GM19397 (cell line): ENCODE results near the gene NAV2.

Source experiments
- ATAC-seq: cut with Tn5 transposase; IDR thresholded peaks from one replicate; pipeline ENCODE4 v1.9.1; 2021; ENCODE audit warnings: mild to moderate bottlenecking, moderate library complexity; ENCODE audit not compliant: unreplicated experiment

The NAV2 gene

GRCh38 chr11:19739872-19740271, 27.2 kb downstream of the NAV2 start:
- no peak for ATAC-seq

DNA sequence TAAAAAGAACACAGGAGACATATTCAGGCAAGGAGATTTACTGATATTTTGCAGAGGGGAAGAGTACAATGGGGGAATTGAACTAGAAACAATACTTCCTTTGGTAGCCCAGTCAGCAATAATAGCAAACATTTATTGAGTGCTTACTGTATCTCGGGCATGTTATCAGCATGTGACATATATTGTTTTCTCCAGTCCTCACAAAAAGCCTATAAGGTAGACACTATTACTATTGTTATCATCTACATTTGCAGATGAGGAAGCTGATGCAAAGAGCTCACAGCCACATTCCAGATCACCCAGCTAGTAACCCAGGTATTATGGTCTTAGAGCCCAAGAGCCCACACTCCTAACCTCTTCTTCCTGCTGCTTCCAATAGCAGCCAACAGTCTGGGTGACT, 27.9 kb downstream of the NAV2 start:
- no peak for ATAC-seq

DNA sequence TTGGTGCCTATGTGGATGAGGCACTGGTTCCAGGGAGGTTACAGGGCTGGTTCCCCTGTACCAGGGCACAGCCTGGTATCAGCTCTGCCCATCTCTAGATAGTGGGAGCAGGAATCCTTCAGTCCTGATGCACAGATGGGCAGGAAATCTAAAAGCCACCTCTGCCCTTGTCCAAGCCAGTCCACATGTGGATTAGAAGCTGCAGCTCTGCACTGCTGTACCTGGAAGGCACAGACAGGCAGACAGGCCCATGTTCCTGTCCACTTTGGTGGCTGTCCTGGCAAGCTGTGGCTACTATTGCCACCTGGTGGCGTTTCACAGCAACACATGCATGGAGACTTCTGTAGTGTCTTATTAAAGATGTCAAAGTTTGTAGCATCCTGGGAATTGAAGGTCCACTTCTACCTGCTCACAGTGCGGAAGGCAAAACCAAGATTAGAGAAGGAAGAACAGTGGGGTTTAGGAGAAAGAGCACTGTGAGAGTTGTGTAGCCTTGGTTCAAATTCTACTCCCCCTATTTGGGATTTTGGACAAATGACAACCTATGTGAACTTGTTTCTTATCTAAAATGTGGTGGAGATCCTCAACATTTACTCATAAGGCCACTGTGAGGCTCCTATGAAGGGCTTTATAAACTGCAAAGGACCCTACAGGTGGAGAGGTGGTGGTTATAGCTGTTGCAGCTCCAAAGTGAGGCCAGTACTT, 30.1 kb downstream of the NAV2 start:
- peak; percentile 69 for ATAC-seq

GRCh38 chr11:19743622-19744021, 31.0 kb downstream of the NAV2 start:
- no peak for ATAC-seq

DNA sequence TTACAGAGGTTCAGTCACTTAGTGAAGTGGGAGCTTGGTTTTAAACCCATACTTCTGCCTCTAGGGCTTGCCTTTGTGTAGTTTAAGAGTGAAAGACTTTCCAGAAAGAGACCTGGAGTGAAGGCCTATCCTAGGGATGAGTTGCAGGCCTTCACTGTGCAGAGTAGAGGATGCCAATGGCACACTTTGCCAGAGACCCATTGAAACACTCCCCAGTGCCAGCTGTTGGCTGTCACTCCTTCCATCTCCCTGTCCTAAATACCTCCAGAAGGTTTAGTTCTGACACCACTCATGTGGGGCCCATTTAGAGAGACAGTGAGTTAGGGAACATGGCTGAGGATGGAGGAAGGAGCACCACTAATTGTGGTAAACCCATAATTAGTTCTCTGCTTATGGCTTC, 31.5 kb downstream of the NAV2 start:
- no peak for ATAC-seq

DNA sequence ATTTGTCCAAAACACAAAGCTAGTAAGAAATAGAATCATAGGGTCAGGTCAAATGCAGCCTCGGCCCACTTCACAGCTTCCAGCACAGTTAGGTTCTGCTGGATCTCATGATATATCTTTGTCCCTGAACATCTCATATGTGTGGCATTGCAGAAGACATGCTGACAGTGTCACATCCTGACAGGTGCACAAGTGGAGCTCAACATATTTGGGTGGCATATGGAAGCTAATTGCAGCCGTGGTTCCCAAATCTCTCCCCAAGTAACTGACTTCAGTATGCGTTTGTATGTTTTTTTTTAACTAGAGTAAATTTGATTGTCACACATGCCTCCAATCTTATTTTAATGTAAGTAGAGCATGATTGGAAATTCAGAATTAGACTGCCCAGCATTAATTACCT, 33.4 kb downstream of the NAV2 start:
- no peak for ATAC-seq

DNA sequence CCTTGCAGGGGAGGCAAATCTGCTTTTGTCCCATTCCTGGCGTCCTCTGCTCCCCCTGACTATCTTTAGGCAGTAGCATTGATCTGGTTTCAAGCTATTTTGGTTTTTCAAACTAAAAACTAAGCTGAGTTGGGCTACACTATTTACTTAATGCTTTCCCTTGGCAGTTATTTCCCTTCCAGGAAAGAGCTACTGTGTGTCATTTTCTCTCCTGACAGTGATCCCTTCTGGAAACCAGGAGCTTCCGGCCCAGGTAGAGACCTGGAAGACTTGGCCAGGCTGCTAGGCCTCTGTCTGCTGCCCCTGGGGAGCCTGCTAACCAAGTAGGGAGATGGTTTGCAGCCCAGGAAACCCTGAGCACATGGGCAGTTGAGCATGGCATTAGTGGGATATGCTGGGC, 35.0 kb downstream of the NAV2 start:
- ATAC-seq, result no peak

DNA sequence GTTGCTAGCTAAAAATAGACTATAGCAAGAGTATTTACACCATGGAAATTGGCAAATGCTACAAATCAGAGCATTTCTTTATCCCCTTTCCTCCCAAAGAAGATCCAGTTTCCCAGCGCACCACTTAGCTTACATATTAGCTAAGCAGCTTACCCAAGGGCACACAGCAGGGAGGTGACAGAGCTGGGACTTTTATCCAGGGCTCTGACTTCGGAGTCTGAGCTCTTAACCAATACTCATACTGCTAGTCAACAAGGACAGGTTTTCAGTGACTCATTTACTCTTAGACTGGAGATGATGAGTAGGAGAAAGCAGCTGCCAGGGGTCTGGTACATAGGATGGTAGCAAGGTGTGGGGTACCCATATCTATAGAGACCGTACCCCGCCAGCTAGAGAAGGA, 38.4 kb downstream of the NAV2 start:
- no peak for ATAC-seq

GRCh38 chr11:19753451-19754106, 40.9 kb downstream of the NAV2 start:
- no peak for ATAC-seq

GRCh38 chr11:19756675-19757475, 44.2 kb downstream of the NAV2 start:
- no peak for ATAC-seq

GRCh38 chr11:19759389-19759788, 46.8 kb downstream of the NAV2 start:
- no peak for ATAC-seq

DNA sequence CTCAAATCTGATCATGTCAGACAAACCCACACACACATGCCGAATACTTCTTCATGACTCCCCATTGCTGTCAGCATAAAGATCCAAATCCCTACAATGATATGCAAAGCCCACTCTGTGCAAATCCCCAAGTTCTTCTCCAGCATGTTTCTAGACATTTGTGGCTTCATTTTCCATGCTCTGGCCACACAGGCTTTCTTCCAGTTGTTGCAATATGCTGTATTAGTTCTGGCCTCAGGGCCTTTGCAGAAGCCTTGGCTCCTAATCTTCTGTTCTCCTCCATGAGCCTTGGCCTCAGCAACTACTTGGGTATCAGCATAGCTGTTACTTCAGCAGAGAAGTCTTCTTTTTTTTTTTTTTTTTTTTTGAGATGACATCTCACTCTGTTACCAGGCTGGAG, 49.6 kb downstream of the NAV2 start:
- no peak for ATAC-seq

- ATAC-seq, result no peak
These were observed 50.7 kb downstream of the NAV2 start for GRCh38 chr11:19763330-19763729.

GRCh38 chr11:19766206-19766605, 53.6 kb downstream of the NAV2 start:
- ATAC-seq, result no peak

GRCh38 chr11:19766810-19767209, 54.2 kb downstream of the NAV2 start:
- no peak for ATAC-seq

- ATAC-seq, result no peak
These were observed 55.1 kb downstream of the NAV2 start for GRCh38 chr11:19767627-19768151.

DNA sequence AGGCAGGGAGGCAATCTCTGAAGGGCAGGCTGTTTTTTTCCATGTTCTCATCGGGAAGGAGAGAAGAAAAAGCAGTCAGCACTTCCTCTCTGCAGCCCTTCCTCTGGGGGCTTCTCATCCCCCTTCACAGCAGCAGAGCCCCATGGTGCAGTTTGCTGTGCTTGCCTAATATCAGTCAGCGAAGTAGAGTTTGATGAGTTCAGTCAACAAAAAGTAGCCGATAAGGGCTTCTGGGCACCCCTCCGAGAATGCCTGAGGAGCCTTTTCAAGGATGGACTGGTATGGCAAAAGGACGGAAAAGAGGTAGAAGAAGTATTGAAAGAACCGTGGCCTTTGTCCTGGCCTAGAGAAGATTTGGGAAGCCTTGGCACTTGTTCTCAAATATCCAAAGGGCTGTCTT, 55.6 kb downstream of the NAV2 start:
- no peak for ATAC-seq

GRCh38 chr11:19768815-19769214, 56.2 kb downstream of the NAV2 start:
- no peak for ATAC-seq

DNA sequence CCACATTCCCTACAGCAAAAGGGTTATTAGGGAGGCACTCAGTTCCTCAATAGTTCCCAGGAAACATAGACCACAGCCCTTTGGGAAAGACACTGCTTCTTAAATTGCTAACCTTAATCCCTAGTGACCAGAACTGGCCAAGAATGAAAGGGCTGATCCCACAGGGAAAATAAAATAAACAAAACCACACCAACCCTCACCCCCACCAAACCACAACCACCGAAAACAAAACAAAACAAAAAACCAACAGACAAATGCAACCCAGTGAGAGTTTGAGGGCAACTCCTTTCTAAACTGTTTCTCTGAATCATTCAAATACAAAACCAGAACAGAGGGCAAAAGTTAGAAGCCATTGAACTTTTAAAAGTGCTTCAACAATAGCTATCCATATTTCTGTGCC, 57.2 kb downstream of the NAV2 start:
- no peak for ATAC-seq

GRCh38 chr11:19770277-19770676, 57.6 kb downstream of the NAV2 start:
- ATAC-seq, result no peak

GRCh38 chr11:19771463-19771862, 58.8 kb downstream of the NAV2 start:
- ATAC-seq, result no peak

DNA sequence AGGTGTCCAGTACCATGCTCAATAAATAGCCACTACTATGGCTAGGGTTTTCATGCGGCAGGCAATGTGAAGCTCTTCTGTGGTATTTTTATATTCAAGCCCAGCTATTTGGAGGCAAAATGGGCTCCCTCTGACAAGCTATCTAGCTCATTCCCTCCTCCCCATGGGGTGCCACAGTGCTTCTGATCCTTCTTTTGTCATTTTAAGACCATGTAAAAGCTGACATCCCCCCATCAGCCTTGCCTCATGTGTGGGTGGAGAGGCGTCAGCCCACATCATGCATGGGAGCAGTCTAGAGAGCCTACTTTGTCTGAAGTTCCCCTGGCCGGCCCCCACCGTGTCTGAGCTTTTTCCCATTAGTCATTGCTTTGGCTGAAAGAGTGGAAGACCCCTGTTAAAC, 59.8 kb downstream of the NAV2 start:
- no peak for ATAC-seq
